SK-N-SH treated with all-trans-retinoic acid at 6 μM for 48 hours (cell line): Measurements from ENCODE around the gene SLC16A4.
"Not testable (repeated sequence)": the region's sequence is repeated elsewhere in the genome, so short reads cannot be mapped to it uniquely, and the experiment has no call there.

Experiments used
- ARNTL ChIP-seq: fragments of 450-650 bp; formaldehyde crosslinking; IDR thresholded peaks from 2 replicates; pipeline ENCODE4 v1.5.0; 2020; ENCODE audit warnings: low read depth, mild to moderate bottlenecking, moderate library complexity, borderline replicate concordance
- BACH2 ChIP-seq: fragments of 250-450 bp; sonication (Bioruptor Pico); IDR thresholded peaks from 2 replicates; pipeline ENCODE4 v1.9.0; 2021; ENCODE audit warnings: mild to moderate bottlenecking, borderline replicate concordance
- CREB5 ChIP-seq: fragments of 250-450 bp; sonication (Bioruptor Pico); IDR thresholded peaks from 2 replicates; pipeline ENCODE4 v1.5.1; 2020; ENCODE audit warnings: low read depth, mild to moderate bottlenecking, moderate library complexity
- CSDC2 ChIP-seq: fragments of 250-450 bp; sonication (Bioruptor Pico); IDR thresholded peaks from 2 replicates; pipeline ENCODE4 v1.5.0; 2020; ENCODE audit warnings: mild to moderate bottlenecking, moderate library complexity
- OSR1 ChIP-seq: fragments of 250-450 bp; sonication (Bioruptor Pico); IDR thresholded peaks from 2 replicates; pipeline ENCODE4 v1.8.0; 2022; ENCODE audit warnings: moderate library complexity, mild to moderate bottlenecking, inconsistent platforms
- PATZ1 ChIP-seq: fragments of 250-450 bp; sonication (Bioruptor Pico); IDR thresholded peaks from 2 replicates; pipeline ENCODE4 v1.8.0; 2020; ENCODE audit warnings: mild to moderate bottlenecking, moderate library complexity, borderline replicate concordance
- RARB ChIP-seq: fragments of 250-450 bp; sonication (Bioruptor Pico); IDR thresholded peaks from 2 replicates; pipeline ENCODE4 v1.8.0; 2021; ENCODE audit warnings: mild to moderate bottlenecking, moderate library complexity
- SNAI2 ChIP-seq: fragments of 250-450 bp; sonication (Bioruptor Pico); IDR thresholded peaks from 2 replicates; pipeline ENCODE4 v1.5.0; 2020; ENCODE audit warnings: mild to moderate bottlenecking, moderate library complexity
- TSHZ2 ChIP-seq: fragments of 250-450 bp; sonication (Bioruptor Pico); IDR thresholded peaks from 2 replicates; pipeline ENCODE4 v1.5.0; 2020; ENCODE audit warnings: mild to moderate bottlenecking, moderate library complexity
- ZFP30 ChIP-seq: fragments of 450-650 bp; formaldehyde crosslinking; IDR thresholded peaks from 2 replicates; pipeline ENCODE4 v1.5.0; 2022; ENCODE audit warnings: mild to moderate bottlenecking, moderate library complexity
- ZNF70 ChIP-seq: fragments of 450-650 bp; formaldehyde crosslinking; IDR thresholded peaks from 2 replicates; pipeline ENCODE4 v1.5.0; 2020; ENCODE audit warnings: mild to moderate bottlenecking, moderate library complexity

- not testable (repeated sequence) for TF ChIP-seq ZNF70 (CRISPR knock-in tag); OSR1; PATZ1 (CRISPR knock-in tag); RARB (CRISPR knock-in tag); CSDC2 (CRISPR knock-in tag); CREB5; TSHZ2; ZFP30 (CRISPR knock-in tag); SNAI2 (CRISPR knock-in tag); ARNTL (CRISPR knock-in tag); BACH2 (CRISPR knock-in tag)
These were observed 15.6 kb upstream of the SLC16A4 start for GRCh38 chr1:110406407-110406806.
